ENCODE data around the gene CCL7.

The CCL7 gene

DNA sequence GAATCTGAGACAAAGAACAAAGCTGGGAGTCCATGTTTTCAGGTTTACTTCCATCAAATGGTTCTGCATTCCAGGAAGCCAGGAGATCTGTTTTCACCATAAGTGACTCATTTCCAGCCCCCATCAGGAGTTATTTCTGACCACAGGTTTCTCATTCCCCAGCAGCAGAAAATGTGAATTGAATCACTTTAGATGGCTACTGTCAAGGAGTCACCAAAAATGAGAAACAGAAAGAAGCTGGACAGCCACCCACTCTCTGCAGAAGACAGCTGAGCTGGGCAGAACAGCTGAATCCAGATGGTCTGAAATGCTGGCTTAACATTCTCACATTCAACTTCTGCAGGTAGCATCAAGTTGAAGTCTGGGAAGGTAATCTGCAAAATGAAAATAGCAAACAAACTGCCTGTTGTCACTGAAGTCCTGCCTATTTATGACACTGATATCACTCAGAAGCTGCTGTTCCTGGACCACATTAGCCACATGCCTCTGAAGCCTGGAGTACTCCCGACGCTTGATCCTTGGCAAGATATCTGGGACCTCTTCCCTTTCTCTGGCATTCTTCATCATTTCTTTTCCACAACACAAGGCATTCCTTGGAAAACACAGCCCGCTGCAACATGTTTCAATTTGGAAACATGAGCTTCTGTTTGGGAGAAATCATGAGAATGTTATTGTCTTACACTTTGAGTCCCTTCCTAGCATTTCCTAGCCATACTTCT lies 30.8 kb downstream of the CCL7 start:
- Histone ChIP-seq H3K9ac (ENCODE audit: low read length) (no peak overlapping the region), H3K27me3 (ENCODE audit: control insufficient read depth, insufficient read depth, low read length) (no peaks in the 10 kb centered on the region), H3K4me1 (ENCODE audit: control insufficient read depth, insufficient read depth, low read length) (no peaks in the 10 kb centered on the region), H3K9me3 (ENCODE audit: control insufficient read depth, low read length) (no peaks in the 10 kb centered on the region), H3K36me3 (ENCODE audit: control insufficient read depth, insufficient read depth, low read length) (no peaks in the 10 kb centered on the region), H3K4me3 (ENCODE audit: low read length) (no peak overlapping the region)

GRCh38 chr17:34301986-34302385 lies 32.0 kb downstream of the CCL7 start:
- H3K27me3 ChIP-seq (ENCODE audit: control insufficient read depth, insufficient read depth, low read length): no peaks in the 10 kb centered on the region
- no peaks in the 10 kb centered on the region for H3K36me3 ChIP-seq (ENCODE audit: control insufficient read depth, insufficient read depth, low read length)
- H3K9me3 ChIP-seq (ENCODE audit: control insufficient read depth, low read length): no peaks in the 10 kb centered on the region
- no peak overlapping the region for H3K9ac ChIP-seq (ENCODE audit: low read length)
- no peak overlapping the region for H3K4me3 ChIP-seq (ENCODE audit: low read length)
- no peaks in the 10 kb centered on the region for H3K4me1 ChIP-seq (ENCODE audit: control insufficient read depth, insufficient read depth, low read length)

GRCh38 chr17:34302636-34303035 lies 32.6 kb downstream of the CCL7 start:
- Histone ChIP-seq H3K27me3 (ENCODE audit: control insufficient read depth, insufficient read depth, low read length) (no peaks in the 10 kb centered on the region), H3K9me3 (ENCODE audit: control insufficient read depth, low read length) (no peaks in the 10 kb centered on the region), H3K36me3 (ENCODE audit: control insufficient read depth, insufficient read depth, low read length) (no peaks in the 10 kb centered on the region), H3K9ac (ENCODE audit: low read length) (no peak overlapping the region), H3K4me3 (ENCODE audit: low read length) (no peak overlapping the region), H3K4me1 (ENCODE audit: control insufficient read depth, insufficient read depth, low read length) (no peaks in the 10 kb centered on the region)

DNA sequence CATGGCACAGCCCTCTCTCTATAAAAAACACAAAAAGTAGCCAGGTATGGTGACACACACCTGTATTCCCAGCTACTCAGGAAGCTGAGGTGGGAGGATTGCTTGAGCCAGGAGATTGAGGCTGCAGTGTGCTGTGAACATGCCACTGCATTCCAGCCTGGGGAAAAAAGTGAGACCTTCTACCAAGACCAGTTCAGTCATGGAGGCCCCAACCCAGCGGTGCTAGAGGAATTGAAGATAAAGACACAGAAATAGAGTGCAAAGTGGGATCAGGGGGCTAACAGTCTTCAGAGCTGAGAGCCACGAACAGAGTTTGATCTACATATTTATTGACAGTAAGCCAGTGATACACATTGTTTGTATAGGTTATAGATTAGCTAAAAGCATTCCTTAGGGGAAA lies 33.6 kb downstream of the CCL7 start:
- Histone ChIP-seq H3K9me3 (ENCODE audit: control insufficient read depth, low read length) (no peaks in the 10 kb centered on the region), H3K9ac (ENCODE audit: low read length) (no peak overlapping the region), H3K27me3 (ENCODE audit: control insufficient read depth, insufficient read depth, low read length) (no peaks in the 10 kb centered on the region), H3K4me3 (ENCODE audit: low read length) (no peak overlapping the region), H3K4me1 (ENCODE audit: control insufficient read depth, insufficient read depth, low read length) (no peaks in the 10 kb centered on the region), H3K36me3 (ENCODE audit: control insufficient read depth, insufficient read depth, low read length) (no peaks in the 10 kb centered on the region)

- H3K4me3 ChIP-seq (ENCODE audit: low read length): no peak overlapping the region
- no peaks in the 10 kb centered on the region for H3K36me3 ChIP-seq (ENCODE audit: control insufficient read depth, insufficient read depth, low read length)
- H3K4me1 ChIP-seq (ENCODE audit: control insufficient read depth, insufficient read depth, low read length): no peaks in the 10 kb centered on the region
- H3K27me3 ChIP-seq (ENCODE audit: control insufficient read depth, insufficient read depth, low read length): no peaks in the 10 kb centered on the region
- H3K9me3 ChIP-seq (ENCODE audit: control insufficient read depth, low read length): no peaks in the 10 kb centered on the region
- H3K9ac ChIP-seq (ENCODE audit: low read length): no peak overlapping the region
Observed at GRCh38 chr17:34305061-34305460, 35.0 kb downstream of the CCL7 start.

- no peaks in the 10 kb centered on the region for H3K4me1 ChIP-seq (ENCODE audit: control insufficient read depth, insufficient read depth, low read length)
- H3K9ac ChIP-seq (ENCODE audit: low read length): no peak overlapping the region
- H3K36me3 ChIP-seq (ENCODE audit: control insufficient read depth, insufficient read depth, low read length): no peaks in the 10 kb centered on the region
- H3K9me3 ChIP-seq (ENCODE audit: control insufficient read depth, low read length): no peaks in the 10 kb centered on the region
- no peak overlapping the region for H3K4me3 ChIP-seq (ENCODE audit: low read length)
- H3K27me3 ChIP-seq (ENCODE audit: control insufficient read depth, insufficient read depth, low read length): no peaks in the 10 kb centered on the region
Observed at GRCh38 chr17:34305606-34306005, 35.6 kb downstream of the CCL7 start.

- H3K4me3 ChIP-seq (ENCODE audit: low read length): no peak overlapping the region
- no peaks in the 10 kb centered on the region for H3K36me3 ChIP-seq (ENCODE audit: control insufficient read depth, insufficient read depth, low read length)
- H3K4me1 ChIP-seq (ENCODE audit: control insufficient read depth, insufficient read depth, low read length): no peaks in the 10 kb centered on the region
- no peaks in the 10 kb centered on the region for H3K9me3 ChIP-seq (ENCODE audit: control insufficient read depth, low read length)
- no peak overlapping the region for H3K9ac ChIP-seq (ENCODE audit: low read length)
- no peaks in the 10 kb centered on the region for H3K27me3 ChIP-seq (ENCODE audit: control insufficient read depth, insufficient read depth, low read length)
Observed at GRCh38 chr17:34306466-34306865, 36.4 kb downstream of the CCL7 start.

GRCh38 chr17:34307110-34307509 lies 37.1 kb downstream of the CCL7 start:
- no peaks in the 10 kb centered on the region for H3K9me3 ChIP-seq (ENCODE audit: control insufficient read depth, low read length)
- no peak overlapping the region for H3K4me3 ChIP-seq (ENCODE audit: low read length)

GRCh38 chr17:34308371-34308770 lies 38.4 kb downstream of the CCL7 start:
- Histone ChIP-seq H3K4me1 (ENCODE audit: control insufficient read depth, insufficient read depth, low read length) (no peaks in the 10 kb centered on the region), H3K27me3 (ENCODE audit: control insufficient read depth, insufficient read depth, low read length) (no peaks in the 10 kb centered on the region), H3K9me3 (ENCODE audit: control insufficient read depth, low read length) (no peaks in the 10 kb centered on the region), H3K36me3 (ENCODE audit: control insufficient read depth, insufficient read depth, low read length) (no peaks in the 10 kb centered on the region), H3K9ac (ENCODE audit: low read length) (no peak overlapping the region), H3K4me3 (ENCODE audit: low read length) (no peak overlapping the region)

More at GRCh38 chr17:34307110-34307509, 37.1 kb downstream of the CCL7 start:
- H3K27me3 ChIP-seq (ENCODE audit: control insufficient read depth, insufficient read depth, low read length): no peaks in the 10 kb centered on the region
- H3K9ac ChIP-seq (ENCODE audit: low read length): no peak overlapping the region
- no peaks in the 10 kb centered on the region for H3K36me3 ChIP-seq (ENCODE audit: control insufficient read depth, insufficient read depth, low read length)
- no peaks in the 10 kb centered on the region for H3K4me1 ChIP-seq (ENCODE audit: control insufficient read depth, insufficient read depth, low read length)

DNA sequence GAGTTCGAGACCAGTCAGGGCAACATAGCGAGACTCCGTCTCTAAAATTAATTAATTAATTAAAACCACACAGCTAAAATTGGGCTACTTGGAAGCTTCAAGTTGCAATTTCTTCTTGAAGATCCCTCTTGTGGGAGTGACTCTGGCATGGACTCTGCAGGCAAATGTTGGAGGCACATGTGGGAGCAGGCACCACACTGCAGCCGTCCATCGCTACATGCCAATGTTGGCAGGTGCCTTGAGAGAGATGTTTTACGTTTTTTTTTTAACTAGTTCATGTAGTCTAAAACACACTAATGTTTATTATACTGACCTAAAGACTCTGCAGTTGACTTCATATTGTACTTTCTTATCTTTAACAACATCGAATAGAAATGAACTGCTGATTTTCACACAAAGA lies 41.3 kb downstream of the CCL7 start:
- Histone ChIP-seq H3K9ac (ENCODE audit: low read length) (no peak overlapping the region), H3K27me3 (ENCODE audit: control insufficient read depth, insufficient read depth, low read length) (no peaks in the 10 kb centered on the region), H3K9me3 (ENCODE audit: control insufficient read depth, low read length) (no peaks in the 10 kb centered on the region), H3K36me3 (ENCODE audit: control insufficient read depth, insufficient read depth, low read length) (no peaks in the 10 kb centered on the region), H3K4me1 (ENCODE audit: control insufficient read depth, insufficient read depth, low read length) (no peaks in the 10 kb centered on the region), H3K4me3 (ENCODE audit: low read length) (no peak overlapping the region)

DNA sequence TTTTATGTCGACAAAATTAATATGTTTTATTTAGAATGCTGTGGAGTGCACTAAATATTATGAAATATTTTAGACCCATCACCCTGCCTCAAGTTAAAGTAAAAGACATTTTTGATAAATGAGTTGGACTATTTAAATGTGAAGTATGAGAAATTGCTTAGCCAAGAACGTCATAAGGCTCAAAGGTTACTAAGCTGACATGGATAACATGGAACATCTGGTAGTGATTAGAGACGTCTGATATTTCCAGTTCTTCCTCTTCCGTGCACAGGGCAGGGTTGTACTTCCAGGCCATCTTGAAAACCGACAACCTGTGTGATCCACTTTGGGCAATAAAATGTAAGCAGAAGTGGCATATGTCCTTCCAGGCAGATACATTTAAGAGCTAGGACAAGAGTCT lies 42.1 kb downstream of the CCL7 start:
- Histone ChIP-seq H3K9ac (ENCODE audit: low read length) (no peak overlapping the region), H3K27me3 (ENCODE audit: control insufficient read depth, insufficient read depth, low read length) (no peaks in the 10 kb centered on the region), H3K9me3 (ENCODE audit: control insufficient read depth, low read length) (no peaks in the 10 kb centered on the region), H3K4me1 (ENCODE audit: control insufficient read depth, insufficient read depth, low read length) (no peaks in the 10 kb centered on the region), H3K36me3 (ENCODE audit: control insufficient read depth, insufficient read depth, low read length) (no peaks in the 10 kb centered on the region), H3K4me3 (ENCODE audit: low read length) (no peak overlapping the region)

DNA sequence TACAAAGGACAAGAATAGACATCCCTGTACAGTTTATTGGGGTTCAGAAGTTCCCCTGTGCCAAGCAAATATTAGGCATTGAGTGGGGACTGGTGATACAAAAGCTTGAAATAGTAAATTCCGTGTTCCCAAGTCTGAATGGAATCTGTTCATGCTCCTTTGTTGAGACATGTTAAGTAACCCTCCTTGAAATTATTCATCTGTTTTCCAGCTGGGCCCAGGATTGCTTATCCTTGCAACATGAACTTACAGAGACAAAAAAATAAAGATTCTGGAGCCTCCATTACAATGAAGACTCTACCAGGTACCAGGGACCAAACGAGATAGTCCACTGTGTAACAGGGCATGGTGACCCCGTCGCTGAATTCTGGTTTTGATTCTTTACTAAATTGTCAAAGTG lies 43.1 kb downstream of the CCL7 start:
- Histone ChIP-seq H3K9me3 (ENCODE audit: control insufficient read depth, low read length) (no peaks in the 10 kb centered on the region), H3K9ac (ENCODE audit: low read length) (no peak overlapping the region), H3K4me3 (ENCODE audit: low read length) (no peak overlapping the region), H3K4me1 (ENCODE audit: control insufficient read depth, insufficient read depth, low read length) (no peaks in the 10 kb centered on the region), H3K27me3 (ENCODE audit: control insufficient read depth, insufficient read depth, low read length) (no peaks in the 10 kb centered on the region), H3K36me3 (ENCODE audit: control insufficient read depth, insufficient read depth, low read length) (no peaks in the 10 kb centered on the region)

DNA sequence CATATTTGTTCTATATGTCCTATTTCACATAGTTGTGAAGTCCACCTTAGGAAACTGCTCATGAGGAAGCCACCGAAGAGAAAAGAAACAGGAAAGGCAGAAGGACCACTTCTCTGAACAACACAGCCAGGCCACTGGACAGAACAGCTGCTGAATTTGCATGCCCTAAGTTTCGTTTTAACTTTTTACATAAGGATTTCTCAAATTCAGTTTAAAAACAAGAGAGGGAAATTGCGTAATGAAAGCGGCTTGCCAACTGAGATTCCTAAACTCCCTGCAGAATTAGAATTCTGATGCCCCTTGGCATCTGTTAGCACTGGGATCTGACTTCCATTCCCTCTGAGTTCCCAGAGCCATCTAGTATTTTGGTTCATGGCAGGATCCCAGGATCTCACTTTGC lies 44.3 kb downstream of the CCL7 start:
- no peaks in the 10 kb centered on the region for H3K36me3 ChIP-seq (ENCODE audit: control insufficient read depth, insufficient read depth, low read length)
- no peak overlapping the region for H3K9ac ChIP-seq (ENCODE audit: low read length)
- H3K27me3 ChIP-seq (ENCODE audit: control insufficient read depth, insufficient read depth, low read length): no peaks in the 10 kb centered on the region
- H3K4me1 ChIP-seq (ENCODE audit: control insufficient read depth, insufficient read depth, low read length): no peaks in the 10 kb centered on the region
- H3K4me3 ChIP-seq (ENCODE audit: low read length): no peak overlapping the region
- H3K9me3 ChIP-seq (ENCODE audit: control insufficient read depth, low read length): no peaks in the 10 kb centered on the region

Data from mucosa of stomach (tissue), 1 donor.